HepG2 (cell line): Measurements from ENCODE around the gene MBTPS1.

Experiments used
- CREB1 ChIP-seq, 2 experiments: fragments of 450-650 bp in 1 of 2; IDR thresholded peaks; 2 replicates each; pipeline ENCODE4 v1.6.1; 2016 to 2017; ENCODE audit warnings: control low read depth in 1 of 2, mild to moderate bottlenecking in 1 of 2, missing compliant biosample characterization in 1 of 2, missing genetic modification characterization in 1 of 2
- EZH2 ChIP-seq: conservative IDR thresholded peaks from 2 replicates; pipeline ENCODE4 v1.6.1; 2012; ENCODE audit warnings: mild to moderate bottlenecking, low read depth, low read length, moderate library complexity
- HCFC1 ChIP-seq: fragments of 150-350 bp; IDR thresholded peaks from 2 replicates; pipeline ENCODE4 v1.6.1; 2014; ENCODE audit warnings: low read depth, low read length
- IKZF4 ChIP-seq: sonication (generic); formaldehyde crosslinking; IDR thresholded peaks from 2 replicates; pipeline ENCODE4 v1.5.1; 2020; ENCODE audit warnings: borderline replicate concordance, mild to moderate bottlenecking, low read depth, missing genetic modification reagents; ENCODE audit errors: not compliant biosample characterization
- KAT2B ChIP-seq: fragments of 150-350 bp; IDR thresholded peaks from 2 replicates; pipeline ENCODE4 v1.6.1; 2014; ENCODE audit warnings: low read depth, low read length, borderline replicate concordance
- RAD21 ChIP-seq: fragments of 450-650 bp; formaldehyde crosslinking; IDR thresholded peaks from 2 replicates; pipeline ENCODE4 v1.5.0; 2020; ENCODE audit warnings: mild to moderate bottlenecking
- SRSF9 ChIP-seq: fragments of 200-400 bp; formaldehyde crosslinking; IDR thresholded peaks from 2 replicates; pipeline ENCODE4 v1.6.1; 2018; ENCODE audit warnings: borderline replicate concordance, mild to moderate bottlenecking, low read depth, low read length; ENCODE audit not compliant: insufficient read depth, poor library complexity, severe bottlenecking
- ZNF549 ChIP-seq: sonication (generic); formaldehyde crosslinking; IDR thresholded peaks from 2 replicates; pipeline ENCODE4 v1.5.0; 2020; ENCODE audit warnings: missing genetic modification reagents
- TF ChIP-seq, protein P1 (sequence below): sonication (generic); formaldehyde crosslinking; IDR thresholded peaks from 2 replicates; pipeline ENCODE4 v1.4.0; 2020; ENCODE audit warnings: mild to moderate bottlenecking, missing genetic modification reagents
- TF ChIP-seq, protein P2 (sequence below): sonication (generic); formaldehyde crosslinking; IDR thresholded peaks from 2 replicates; pipeline ENCODE4 v1.5.0; 2020; ENCODE audit warnings: mild to moderate bottlenecking, missing genetic modification reagents, moderate library complexity

DNA sequence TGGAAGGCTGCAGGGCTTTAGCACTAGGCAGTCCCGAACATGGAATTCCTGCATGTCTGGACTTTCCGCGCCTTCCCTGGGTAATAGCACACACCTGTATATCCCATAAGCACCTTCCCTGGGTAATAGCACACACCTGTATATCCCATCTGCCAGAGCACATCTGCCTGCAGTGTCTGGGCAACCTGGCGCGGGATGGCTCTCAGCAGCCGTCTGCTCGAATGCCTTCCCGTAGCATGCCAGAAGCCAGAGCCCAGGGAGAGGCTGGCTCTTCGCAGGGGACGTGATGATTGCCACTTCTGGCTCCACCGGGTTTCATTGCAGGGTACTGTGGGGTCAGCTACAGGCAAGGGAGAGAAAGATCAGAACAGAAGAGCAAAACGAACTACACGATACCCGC is 21.3 kb downstream of the MBTPS1 start:
- no peak for TF ChIP-seq SRSF9
- TF ChIP-seq, protein P1, sequence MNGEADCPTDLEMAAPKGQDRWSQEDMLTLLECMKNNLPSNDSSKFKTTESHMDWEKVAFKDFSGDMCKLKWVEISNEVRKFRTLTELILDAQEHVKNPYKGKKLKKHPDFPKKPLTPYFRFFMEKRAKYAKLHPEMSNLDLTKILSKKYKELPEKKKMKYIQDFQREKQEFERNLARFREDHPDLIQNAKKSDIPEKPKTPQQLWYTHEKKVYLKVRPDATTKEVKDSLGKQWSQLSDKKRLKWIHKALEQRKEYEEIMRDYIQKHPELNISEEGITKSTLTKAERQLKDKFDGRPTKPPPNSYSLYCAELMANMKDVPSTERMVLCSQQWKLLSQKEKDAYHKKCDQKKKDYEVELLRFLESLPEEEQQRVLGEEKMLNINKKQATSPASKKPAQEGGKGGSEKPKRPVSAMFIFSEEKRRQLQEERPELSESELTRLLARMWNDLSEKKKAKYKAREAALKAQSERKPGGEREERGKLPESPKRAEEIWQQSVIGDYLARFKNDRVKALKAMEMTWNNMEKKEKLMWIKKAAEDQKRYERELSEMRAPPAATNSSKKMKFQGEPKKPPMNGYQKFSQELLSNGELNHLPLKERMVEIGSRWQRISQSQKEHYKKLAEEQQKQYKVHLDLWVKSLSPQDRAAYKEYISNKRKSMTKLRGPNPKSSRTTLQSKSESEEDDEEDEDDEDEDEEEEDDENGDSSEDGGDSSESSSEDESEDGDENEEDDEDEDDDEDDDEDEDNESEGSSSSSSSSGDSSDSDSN (CRISPR knock-in tag), result no peak
- TF ChIP-seq EZH2, result no peak
- TF ChIP-seq, protein P2, sequence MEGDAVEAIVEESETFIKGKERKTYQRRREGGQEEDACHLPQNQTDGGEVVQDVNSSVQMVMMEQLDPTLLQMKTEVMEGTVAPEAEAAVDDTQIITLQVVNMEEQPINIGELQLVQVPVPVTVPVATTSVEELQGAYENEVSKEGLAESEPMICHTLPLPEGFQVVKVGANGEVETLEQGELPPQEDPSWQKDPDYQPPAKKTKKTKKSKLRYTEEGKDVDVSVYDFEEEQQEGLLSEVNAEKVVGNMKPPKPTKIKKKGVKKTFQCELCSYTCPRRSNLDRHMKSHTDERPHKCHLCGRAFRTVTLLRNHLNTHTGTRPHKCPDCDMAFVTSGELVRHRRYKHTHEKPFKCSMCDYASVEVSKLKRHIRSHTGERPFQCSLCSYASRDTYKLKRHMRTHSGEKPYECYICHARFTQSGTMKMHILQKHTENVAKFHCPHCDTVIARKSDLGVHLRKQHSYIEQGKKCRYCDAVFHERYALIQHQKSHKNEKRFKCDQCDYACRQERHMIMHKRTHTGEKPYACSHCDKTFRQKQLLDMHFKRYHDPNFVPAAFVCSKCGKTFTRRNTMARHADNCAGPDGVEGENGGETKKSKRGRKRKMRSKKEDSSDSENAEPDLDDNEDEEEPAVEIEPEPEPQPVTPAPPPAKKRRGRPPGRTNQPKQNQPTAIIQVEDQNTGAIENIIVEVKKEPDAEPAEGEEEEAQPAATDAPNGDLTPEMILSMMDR (CRISPR knock-in tag), result no peak
- no peak for TF ChIP-seq CREB1 (IDR thresholded peaks at IDR 0.05)
- no peak for TF ChIP-seq CREB1 (CRISPR knock-in tag; IDR thresholded peaks at IDR 0.05)
- TF ChIP-seq HCFC1, result no peak
- TF ChIP-seq KAT2B, result no peak
- TF ChIP-seq RAD21 (CRISPR knock-in tag), result no peak
- TF ChIP-seq ZNF549 (CRISPR knock-in tag), result no peak
- no peak for TF ChIP-seq IKZF4 (CRISPR knock-in tag)
